Gastrocnemius medialis (tissue), 4 donors: ENCODE measurements around the gene ZP1.

Experiments
- POLR2A ChIP-seq, 2 donors: fragments of 450-650 bp; IDR thresholded peaks; one replicate each; pipeline ENCODE4 v1.6.1; 2017; ENCODE audit warnings: antibody characterized with exemption in 2 of 2, mild to moderate bottlenecking in 2 of 2, moderate library complexity in 2 of 2
- TF ChIP-seq, protein P1 (sequence below), 5 experiments: fragments of 450-650 bp in 3 of 5; fragments of 200-600 bp in 2 of 5; sonication (generic) in 2 of 5; IDR thresholded peaks in 4 of 5; conservative IDR thresholded peaks in 1 of 5; 1 replicate in 4 of 5; 2 replicates in 1 of 5; pipeline ENCODE4 v1.5.1; 2016 to 2019; ENCODE audit warnings: antibody characterized with exemption in 5 of 5, mild to moderate bottlenecking in 3 of 5, moderate library complexity in 3 of 5

DNA sequence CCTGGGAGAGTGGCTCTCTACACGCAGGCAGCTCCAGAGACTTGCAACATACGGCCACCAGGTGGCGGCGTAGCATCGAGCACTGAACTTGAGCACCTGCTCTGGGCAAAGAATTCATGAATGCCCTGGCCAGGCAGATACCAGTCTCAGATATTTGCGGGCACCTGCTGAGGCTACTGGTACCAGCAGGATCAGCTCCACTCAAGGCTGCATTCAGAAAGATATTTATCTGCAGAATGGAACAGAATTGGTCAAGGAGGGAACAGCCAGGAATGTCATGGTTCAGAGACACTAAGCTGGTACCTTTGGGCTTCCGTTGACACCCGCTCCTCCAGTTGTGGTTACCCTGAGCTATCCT lies 36.2 kb upstream of the ZP1 start:
- TF ChIP-seq, protein P1, sequence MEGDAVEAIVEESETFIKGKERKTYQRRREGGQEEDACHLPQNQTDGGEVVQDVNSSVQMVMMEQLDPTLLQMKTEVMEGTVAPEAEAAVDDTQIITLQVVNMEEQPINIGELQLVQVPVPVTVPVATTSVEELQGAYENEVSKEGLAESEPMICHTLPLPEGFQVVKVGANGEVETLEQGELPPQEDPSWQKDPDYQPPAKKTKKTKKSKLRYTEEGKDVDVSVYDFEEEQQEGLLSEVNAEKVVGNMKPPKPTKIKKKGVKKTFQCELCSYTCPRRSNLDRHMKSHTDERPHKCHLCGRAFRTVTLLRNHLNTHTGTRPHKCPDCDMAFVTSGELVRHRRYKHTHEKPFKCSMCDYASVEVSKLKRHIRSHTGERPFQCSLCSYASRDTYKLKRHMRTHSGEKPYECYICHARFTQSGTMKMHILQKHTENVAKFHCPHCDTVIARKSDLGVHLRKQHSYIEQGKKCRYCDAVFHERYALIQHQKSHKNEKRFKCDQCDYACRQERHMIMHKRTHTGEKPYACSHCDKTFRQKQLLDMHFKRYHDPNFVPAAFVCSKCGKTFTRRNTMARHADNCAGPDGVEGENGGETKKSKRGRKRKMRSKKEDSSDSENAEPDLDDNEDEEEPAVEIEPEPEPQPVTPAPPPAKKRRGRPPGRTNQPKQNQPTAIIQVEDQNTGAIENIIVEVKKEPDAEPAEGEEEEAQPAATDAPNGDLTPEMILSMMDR (IDR thresholded peaks at IDR 0.05 in 4 of 5, conservative IDR thresholded peaks at IDR 0.05 in 1 of 5): peak; percentile 90 to 96 (median 92)
- TF ChIP-seq POLR2A (IDR thresholded peaks at IDR 0.05): no peak
